ENCODE data around the gene AP3B1.

Gene AP3B1

DNA sequence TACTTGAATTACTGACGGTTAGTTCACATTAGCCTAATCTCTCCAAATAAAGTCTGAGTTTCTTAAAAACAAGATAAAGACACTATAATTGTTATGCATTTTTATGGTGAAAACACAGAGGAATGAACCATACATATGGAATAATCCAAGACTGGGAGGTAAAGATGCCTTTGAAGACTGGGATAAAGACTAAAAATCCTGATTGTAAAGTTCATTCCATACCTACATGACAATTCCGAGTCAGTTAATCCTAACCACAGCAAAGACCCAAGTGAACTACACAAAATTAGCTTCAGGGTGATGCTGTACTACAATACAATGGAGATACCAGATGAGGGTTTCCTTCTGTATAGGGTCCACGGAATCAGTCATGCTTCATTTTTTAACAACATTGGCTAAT is 6.3 kb downstream of the AP3B1 start:
- Histone ChIP-seq H3K36me3 (ENCODE audit: control insufficient read depth, insufficient read depth, low read length) (no peaks in the 10 kb centered on the region), H3K27me3 (replicated peaks; ENCODE audit: control insufficient read depth, insufficient read depth, low read length) (no peaks in the 10 kb centered on the region), H3K4me3 (replicated peaks; ENCODE audit: low read depth, low read length) (no peak overlapping the region)
- TF ChIP-seq, protein P1, sequence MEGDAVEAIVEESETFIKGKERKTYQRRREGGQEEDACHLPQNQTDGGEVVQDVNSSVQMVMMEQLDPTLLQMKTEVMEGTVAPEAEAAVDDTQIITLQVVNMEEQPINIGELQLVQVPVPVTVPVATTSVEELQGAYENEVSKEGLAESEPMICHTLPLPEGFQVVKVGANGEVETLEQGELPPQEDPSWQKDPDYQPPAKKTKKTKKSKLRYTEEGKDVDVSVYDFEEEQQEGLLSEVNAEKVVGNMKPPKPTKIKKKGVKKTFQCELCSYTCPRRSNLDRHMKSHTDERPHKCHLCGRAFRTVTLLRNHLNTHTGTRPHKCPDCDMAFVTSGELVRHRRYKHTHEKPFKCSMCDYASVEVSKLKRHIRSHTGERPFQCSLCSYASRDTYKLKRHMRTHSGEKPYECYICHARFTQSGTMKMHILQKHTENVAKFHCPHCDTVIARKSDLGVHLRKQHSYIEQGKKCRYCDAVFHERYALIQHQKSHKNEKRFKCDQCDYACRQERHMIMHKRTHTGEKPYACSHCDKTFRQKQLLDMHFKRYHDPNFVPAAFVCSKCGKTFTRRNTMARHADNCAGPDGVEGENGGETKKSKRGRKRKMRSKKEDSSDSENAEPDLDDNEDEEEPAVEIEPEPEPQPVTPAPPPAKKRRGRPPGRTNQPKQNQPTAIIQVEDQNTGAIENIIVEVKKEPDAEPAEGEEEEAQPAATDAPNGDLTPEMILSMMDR (IDR thresholded peaks at IDR 0.05; ENCODE audit: insufficient read depth, low read length, poor library complexity, severe bottlenecking) = no peak
- no peak for DNase-seq (ENCODE audit: extremely low read depth, insufficient read length)

DNA sequence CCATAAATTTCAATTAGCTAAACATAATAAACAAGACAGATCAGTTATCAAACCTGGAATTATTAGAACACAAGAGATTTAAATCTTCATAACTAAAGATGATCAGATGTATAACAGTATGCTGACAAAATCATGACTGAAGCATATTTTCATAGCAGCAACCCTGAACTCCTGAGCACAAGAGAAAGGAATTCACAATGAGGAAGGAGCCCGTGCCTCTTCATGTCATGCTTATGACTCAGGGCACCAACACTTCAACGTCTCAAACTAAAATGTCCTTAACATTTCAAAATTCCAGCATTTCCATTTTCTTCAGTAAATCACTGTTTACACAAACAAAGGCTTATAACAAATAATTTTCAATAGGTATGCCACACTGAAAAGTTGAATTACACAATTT is 6.7 kb downstream of the AP3B1 start:
- Histone ChIP-seq H3K4me3 (replicated peaks; ENCODE audit: low read depth, low read length) (no peak overlapping the region), H3K36me3 (ENCODE audit: control insufficient read depth, insufficient read depth, low read length) (no peaks in the 10 kb centered on the region), H3K27me3 (replicated peaks; ENCODE audit: control insufficient read depth, insufficient read depth, low read length) (no peaks in the 10 kb centered on the region)
- DNase-seq (ENCODE audit: extremely low read depth, insufficient read length) = no peak
- TF ChIP-seq, protein P1 (IDR thresholded peaks at IDR 0.05; ENCODE audit: insufficient read depth, low read length, poor library complexity, severe bottlenecking) = no peak

DNA sequence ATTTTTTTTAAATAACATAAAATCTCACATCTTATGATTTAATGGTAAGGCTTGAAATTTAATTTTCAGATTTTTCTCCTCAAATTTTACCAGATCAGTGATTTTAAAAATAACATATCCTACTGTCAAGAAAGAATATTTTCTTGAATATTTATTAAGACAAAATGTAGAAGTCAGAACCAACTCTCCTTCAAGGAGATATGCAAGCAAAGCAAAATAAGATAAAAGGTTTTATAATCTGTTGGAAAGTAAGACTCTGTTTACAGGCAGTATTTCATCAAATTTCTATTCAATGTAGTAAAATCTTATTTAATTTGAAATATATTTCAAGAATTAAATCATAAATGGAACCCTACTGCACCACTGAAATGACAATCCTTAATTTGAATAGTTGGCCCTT is 7.3 kb downstream of the AP3B1 start:
- DNase-seq (ENCODE audit: extremely low read depth, insufficient read length) = no peak
- TF ChIP-seq, protein P1 (IDR thresholded peaks at IDR 0.05; ENCODE audit: insufficient read depth, low read length, poor library complexity, severe bottlenecking) = no peak
- H3K27me3 ChIP-seq (replicated peaks; ENCODE audit: control insufficient read depth, insufficient read depth, low read length) = no peaks in the 10 kb centered on the region

DNA sequence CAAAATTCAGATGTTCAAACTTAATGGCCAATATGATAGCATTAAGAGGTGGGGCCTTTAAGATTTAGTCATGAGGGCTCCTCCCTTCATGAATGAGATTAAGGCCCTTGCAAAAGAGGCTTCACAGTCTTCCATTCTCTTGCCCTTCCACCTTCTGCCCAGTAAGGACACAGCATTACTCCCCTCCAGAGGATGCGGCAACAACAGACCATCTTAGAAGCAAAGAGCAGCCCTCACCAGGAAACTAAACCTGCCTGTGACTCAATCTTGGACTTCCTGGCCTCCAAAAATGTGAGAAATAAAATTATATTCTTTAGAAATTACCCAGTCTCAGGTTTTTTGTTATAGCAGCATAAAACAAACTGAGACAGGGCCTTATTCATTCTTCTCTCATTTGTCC is 8.2 kb downstream of the AP3B1 start:
- no peak for DNase-seq (ENCODE audit: extremely low read depth, insufficient read length)
- Histone ChIP-seq H3K36me3 (ENCODE audit: control insufficient read depth, insufficient read depth, low read length) (no peaks in the 10 kb centered on the region), H3K27me3 (replicated peaks; ENCODE audit: control insufficient read depth, insufficient read depth, low read length) (no peaks in the 10 kb centered on the region), H3K4me3 (replicated peaks; ENCODE audit: low read depth, low read length) (no peak overlapping the region)
- TF ChIP-seq, protein P1 (IDR thresholded peaks at IDR 0.05; ENCODE audit: insufficient read depth, low read length, poor library complexity, severe bottlenecking) = no peak

More for the DNA sequence above, 7.3 kb downstream of the AP3B1 start:
- Histone ChIP-seq H3K36me3 (ENCODE audit: control insufficient read depth, insufficient read depth, low read length) (no peaks in the 10 kb centered on the region), H3K4me3 (replicated peaks; ENCODE audit: low read depth, low read length) (no peak overlapping the region)

DNA sequence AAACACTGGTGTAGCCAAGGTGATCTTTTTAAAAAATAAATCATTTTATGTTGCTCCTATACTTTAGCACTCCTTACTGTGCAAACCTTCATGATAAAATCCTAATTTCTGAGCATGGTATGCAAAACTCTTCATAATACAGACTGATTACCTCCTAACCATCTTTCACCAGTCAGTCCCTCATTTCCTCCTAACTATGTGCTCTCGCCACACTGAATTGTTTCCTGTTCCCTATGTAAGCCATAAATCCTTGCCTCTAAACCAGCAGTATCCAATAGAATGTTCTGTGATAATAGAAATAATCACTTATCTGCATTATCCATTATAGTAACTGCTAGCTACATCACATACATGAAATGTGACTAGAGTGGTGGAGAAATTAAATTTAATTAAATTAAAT is 10.7 kb downstream of the AP3B1 start:
- H3K4me3 ChIP-seq (replicated peaks; ENCODE audit: low read depth, low read length) = no peak overlapping the region
- H3K27me3 ChIP-seq (replicated peaks; ENCODE audit: control insufficient read depth, insufficient read depth, low read length) = no peaks in the 10 kb centered on the region
- H3K36me3 ChIP-seq (ENCODE audit: control insufficient read depth, insufficient read depth, low read length) = no peaks in the 10 kb centered on the region
- TF ChIP-seq, protein P1 (IDR thresholded peaks at IDR 0.05; ENCODE audit: insufficient read depth, low read length, poor library complexity, severe bottlenecking) = no peak
- DNase-seq (ENCODE audit: extremely low read depth, insufficient read length) = no peak

DNA sequence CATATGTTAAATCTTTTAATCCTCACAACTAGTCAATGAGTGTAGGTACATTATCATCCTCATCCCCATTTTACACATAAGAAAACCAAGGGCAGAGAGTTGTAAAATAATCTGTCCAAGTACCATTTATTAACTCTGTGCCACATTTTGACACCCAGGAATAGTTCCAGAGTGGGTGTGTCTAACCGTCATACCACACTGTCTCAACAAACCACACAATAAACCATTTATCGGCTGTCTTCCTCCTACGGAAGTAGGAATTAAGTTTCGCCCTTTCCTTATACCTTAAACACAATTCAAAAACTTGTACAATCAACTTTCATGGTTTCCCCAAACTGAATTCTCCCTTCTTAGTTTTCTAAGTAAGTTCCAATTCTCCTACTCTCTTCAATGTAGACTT is 11.4 kb downstream of the AP3B1 start:
- H3K27me3 ChIP-seq (replicated peaks; ENCODE audit: control insufficient read depth, insufficient read depth, low read length) = no peaks in the 10 kb centered on the region
- no peak for DNase-seq (ENCODE audit: extremely low read depth, insufficient read length)
- H3K4me3 ChIP-seq (replicated peaks; ENCODE audit: low read depth, low read length) = no peak overlapping the region
- TF ChIP-seq, protein P1 (IDR thresholded peaks at IDR 0.05; ENCODE audit: insufficient read depth, low read length, poor library complexity, severe bottlenecking) = no peak
- H3K36me3 ChIP-seq (ENCODE audit: control insufficient read depth, insufficient read depth, low read length) = no peaks in the 10 kb centered on the region

Measured in GM06990 (cell line).